ENCODE measurements around the gene RMI1.
"Not testable (repeated sequence)": the region's sequence is repeated elsewhere in the genome, so short reads cannot be mapped to it uniquely, and the experiment has no call there.

Gene RMI1

DNA sequence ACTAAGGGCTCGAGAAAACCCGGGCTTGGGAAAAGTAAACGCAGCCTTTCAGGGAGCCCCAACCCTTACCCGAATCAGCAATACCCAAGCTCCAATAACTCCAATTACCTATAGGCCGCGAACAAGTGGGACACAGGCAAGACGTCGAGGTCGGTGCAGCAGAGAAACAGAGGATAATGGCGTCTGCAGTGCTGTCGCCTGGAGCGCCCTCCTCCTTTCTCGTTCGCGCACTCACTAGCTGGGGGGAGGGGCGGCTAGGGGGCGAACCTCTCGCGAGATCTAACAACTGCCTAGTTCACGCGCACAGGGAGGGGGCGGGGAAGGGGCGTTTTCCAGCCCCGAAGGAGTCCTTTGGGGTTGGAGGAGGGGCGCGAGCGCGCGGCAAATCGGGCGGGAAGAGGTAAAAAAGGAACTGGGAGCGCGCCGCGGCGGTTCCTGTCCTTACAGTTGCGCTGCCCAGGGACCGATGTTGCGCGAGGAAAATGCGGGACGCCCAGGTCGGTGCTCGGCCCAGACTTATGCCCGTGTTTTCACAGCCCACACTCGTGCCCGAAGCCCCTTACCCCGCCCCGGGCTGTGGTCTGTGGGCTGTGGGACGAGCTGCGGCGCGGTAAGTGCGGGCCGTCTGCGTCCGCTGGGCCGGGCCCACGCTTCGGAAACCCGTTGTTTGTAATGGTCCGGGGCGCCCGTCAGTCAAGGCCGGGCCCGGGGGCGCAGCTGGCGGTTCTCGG is at the start of gene RMI1:
RMI1 (plus strand) TSS at position 411 of the 731 bp plus-strand sequence. CDS start 20,182 bp downstream, outside the sequence.
- in situ Hi-C loops (cut with MboI; ENCODE audit: low sequenced_read_pairs): no loop called here

DNA sequence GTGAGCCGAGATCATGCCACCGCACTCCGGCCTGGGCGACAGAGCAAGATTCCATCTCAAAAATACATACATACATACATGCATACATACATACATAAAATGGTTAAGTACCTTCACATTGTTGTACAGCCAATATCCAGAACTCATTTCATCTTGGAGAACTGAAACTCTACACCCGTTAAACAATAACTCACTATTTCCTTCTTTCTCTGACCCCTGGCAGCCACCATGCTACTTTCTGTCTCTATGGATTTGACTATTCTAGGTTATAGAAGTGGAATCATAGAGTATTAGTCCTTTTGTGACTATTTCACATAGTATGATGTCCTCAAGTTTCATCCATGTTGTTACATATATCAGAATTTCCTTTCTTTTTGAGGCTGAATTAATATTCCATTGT is 49.7 kb upstream of the RMI1 start:
- in situ Hi-C loops (cut with MboI; ENCODE audit: low sequenced_read_pairs): no loop called here

DNA sequence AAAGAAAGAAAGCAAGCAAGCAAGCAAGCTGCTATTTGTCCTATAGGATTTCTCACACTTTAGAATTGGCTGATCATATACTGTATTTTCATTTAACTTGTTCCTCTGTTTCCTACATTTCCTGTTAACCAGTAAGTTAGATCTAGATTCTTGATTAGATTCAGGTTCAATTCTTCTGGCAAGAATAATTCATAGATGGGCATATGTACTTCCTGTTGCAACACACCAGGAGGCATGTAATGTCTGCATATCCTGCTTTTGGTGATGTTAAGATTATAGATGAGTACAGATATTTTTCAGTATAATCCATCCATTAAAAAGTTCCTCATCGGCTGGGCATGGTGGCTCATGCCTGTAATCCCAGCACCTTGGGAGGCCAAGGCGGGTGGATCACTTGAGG is 48.6 kb upstream of the RMI1 start:
- in situ Hi-C loops (cut with MboI; ENCODE audit: low sequenced_read_pairs): no loop called here

DNA sequence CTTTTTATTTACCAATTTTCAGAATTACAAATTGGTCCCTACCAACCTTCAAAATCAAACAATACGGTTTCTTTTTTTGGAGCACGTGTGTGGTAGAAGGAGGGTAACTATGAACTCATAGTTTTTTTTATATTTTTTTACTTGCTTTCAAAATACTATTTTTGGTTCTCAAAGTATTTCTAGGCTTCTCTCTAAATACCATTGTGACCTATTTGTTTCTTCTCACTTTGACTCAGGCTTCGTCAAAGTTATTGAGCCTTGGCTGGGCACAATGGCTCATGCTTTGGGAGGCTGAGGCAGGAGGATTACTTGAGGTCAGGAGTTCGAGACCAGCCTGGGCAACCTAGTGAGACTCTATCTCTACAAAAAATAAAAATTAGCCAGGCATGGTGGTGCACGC is 47.8 kb upstream of the RMI1 start:
- in situ Hi-C loops (cut with MboI; ENCODE audit: low sequenced_read_pairs): no loop called here

DNA sequence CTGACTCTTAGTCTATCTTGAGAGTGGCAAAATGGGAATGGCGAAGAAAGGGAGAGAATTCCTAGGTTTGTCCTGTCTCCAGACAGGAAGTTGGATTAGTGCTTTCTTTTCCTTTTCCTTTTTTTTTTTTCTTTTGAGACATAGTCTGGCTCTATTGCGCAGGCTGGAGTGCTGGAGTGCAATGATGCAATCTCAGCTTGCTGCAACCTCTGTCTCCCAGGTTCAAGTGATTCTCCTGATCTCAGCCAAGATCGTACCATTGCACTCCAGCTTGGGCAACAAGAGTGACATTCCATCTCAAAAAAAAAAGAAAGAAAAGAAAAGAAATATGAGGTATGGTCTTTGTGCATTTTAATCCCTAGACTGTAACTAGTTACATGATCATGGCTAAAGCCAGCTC is 46.8 kb upstream of the RMI1 start:
- in situ Hi-C loops (cut with MboI; ENCODE audit: low sequenced_read_pairs): no loop called here

DNA sequence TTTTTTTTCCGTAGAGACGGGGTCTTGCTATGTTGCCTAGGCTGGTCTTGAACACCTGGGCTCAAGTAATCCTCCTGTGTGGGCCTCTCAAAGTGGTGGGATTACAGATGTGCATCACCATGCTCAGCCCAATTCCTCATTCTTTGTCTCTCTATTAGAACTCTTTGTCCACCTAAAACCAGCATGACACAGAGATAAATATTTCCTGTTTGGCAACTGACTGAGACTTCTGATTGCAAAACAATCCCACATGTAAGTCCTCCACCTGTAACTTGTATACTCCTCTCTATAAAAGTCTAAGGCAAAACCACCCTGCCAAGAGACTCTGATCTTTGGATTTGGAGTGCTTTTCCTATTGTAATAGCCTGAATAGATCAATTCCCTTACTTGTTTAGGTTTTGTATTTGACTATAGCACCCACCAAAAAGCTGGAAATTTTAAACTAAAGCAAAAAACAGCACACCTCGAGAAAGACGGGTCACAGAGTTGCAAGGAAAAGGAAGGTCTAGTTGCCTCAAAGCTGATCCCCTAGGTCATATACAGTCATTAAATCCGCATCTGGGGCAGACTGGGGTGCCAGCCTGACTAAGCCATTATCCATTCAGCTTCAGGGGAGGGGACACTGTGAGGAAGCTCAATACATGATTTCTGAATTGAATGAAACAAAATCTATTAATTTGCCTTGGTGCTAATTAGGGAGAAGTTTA is 45.9 kb upstream of the RMI1 start:
- in situ Hi-C loops (cut with MboI; ENCODE audit: low sequenced_read_pairs): no loop called here

DNA sequence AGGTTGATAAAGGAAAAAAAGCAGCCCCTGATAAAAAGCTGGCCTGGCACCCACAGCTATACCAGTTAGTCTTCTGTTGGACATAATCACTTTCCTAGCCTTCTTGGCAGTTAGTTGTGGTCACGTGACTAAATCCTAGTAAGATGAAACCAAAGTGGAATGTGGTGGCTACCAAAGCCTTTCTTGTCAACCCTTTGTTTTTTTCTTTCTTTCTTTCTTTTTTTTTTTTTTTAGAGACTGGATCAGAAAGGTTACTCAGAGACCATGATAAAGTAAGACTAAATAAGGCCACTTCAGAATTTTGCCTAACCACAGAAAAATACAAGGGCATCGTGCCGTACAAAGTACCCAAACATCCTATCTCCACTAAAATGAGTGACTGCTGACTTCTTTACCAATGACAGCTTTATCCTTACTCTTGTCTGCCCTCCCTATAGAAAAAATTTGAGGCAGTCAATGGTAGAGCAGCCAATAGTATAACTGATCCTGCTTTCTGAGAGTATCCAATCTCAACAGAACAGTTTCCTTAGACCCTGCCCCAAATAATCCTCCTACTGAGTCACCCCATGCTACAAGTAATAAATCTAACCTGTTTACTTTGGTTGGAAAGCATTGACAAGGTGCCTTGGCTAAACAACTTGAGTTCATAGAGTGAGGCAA is 45.2 kb upstream of the RMI1 start:
- in situ Hi-C loops (cut with MboI; ENCODE audit: low sequenced_read_pairs): no loop called here

DNA sequence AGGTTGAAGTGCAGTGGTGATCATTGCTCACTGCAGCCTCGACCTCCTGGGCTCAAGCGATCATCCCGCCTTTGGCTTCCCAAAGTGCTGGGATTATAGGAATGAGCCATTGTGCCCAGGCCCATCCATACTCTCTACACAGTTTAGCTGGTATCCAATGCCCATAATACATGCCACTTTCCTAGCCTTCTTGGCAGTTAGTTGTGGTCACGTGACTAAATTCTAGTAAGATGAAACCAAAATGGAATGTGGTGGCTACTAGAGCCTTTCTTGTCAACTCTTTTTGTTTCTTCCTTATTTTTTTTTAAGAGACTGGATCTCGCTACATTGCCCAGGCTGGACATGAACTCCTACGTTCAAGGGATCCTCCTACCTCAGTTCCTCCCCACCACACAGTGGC is 44.1 kb upstream of the RMI1 start:
- in situ Hi-C loops (cut with MboI; ENCODE audit: low sequenced_read_pairs): no loop called here

DNA sequence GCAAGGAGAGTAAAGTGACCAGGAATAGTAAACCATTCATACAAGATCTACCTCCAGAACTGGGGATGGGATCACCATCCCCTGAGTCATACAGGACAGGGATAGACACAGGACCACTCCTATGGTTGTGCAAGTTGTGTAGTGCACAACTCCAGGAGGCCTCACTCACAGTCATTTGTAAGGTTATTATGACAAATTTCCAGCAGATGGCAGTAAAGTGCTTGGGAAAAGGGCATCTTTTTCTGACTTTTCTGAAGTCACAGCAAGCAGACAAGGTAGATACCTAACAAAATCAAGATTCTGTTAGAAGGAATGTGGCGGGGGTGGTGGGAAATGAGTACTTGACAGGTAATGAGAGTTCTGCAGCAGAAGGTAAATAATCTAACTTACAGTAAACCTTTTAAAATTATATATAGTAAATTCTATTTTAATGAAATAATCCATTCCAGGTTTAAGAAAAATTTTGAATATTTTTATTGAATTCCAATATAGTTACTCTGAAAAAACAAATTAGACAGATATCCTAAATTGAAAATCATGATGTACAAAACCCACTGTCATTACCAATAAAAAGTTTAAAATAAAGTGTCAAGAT is 42.6 kb upstream of the RMI1 start:
- in situ Hi-C loops (cut with MboI; ENCODE audit: low sequenced_read_pairs): no loop called here

DNA sequence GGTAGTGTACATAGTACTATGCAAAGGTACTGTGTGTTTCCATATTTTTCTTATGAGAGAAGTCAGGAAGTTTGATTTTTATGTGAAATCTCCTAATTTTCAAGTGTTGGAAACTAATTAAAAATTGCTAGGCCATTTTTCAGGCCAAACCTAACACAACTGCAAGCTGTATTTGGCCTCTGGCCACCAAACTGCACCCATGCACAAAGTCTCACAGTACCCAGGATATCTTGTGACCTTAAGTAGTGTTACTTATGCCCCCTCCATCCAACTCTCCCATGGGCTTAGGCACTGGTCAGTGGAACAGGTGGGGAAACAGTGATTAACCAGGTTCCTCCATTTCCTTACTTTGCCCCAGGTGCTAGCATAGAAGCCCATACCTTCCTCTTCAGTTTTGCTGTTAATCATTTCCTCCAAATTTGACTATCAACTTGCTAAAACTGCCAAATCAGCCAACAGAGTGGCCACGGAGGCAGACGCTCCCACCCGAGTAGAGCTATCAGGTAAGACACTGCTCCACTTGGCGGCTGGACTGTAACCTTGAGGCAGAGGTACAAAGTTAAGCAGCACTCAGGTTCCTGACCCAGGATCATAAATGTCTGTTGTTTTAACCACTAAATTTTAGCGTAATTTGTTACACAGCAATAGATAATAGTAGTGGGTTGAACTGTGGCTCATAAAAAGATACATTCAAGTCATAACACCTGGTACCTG is 39.9 kb upstream of the RMI1 start:
- in situ Hi-C loops (cut with MboI; ENCODE audit: low sequenced_read_pairs): no loop called here

DNA sequence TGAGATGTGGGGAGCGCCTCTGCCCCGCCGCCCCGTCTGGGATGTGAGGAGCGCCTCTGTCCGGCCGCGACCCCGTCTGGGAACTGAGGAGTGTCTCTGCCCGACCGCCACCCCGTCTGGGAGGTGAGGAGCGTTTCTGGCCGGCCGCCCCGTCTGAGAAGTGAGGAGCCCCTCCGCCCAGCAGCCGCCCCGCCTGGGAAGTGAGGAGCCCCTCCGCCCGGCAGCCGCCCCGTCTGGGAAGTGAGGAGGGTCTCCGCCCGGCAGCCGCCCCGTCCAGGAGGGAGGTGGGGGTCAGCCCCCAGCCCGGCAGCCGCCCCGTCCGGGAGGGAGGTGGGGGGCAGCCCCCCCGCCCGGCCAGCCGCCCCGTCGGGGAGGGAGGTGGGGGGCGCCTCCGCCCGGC is 32.5 kb upstream of the RMI1 start:
- in situ Hi-C loops (cut with MboI; ENCODE audit: low sequenced_read_pairs): not testable (repeated sequence)

DNA sequence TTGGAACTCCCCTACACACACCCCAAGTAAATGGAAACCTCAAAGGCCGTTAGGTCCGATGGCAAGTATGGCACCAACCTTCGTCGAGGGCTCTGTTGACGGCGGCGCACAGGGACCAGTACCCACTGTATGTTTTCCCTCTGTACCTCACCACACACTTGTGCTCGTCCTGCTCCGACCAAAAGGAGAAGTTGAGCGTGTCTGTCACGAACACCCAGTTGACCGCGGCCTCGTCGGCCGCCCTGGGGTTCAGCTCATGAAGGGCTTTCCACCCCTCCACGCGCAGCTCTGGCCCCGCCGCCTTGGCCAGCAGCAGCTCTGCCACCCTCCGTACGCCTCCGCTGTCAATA is 24.5 kb upstream of the RMI1 start:
- in situ Hi-C loops (cut with MboI; ENCODE audit: low sequenced_read_pairs): no loop called here

DNA sequence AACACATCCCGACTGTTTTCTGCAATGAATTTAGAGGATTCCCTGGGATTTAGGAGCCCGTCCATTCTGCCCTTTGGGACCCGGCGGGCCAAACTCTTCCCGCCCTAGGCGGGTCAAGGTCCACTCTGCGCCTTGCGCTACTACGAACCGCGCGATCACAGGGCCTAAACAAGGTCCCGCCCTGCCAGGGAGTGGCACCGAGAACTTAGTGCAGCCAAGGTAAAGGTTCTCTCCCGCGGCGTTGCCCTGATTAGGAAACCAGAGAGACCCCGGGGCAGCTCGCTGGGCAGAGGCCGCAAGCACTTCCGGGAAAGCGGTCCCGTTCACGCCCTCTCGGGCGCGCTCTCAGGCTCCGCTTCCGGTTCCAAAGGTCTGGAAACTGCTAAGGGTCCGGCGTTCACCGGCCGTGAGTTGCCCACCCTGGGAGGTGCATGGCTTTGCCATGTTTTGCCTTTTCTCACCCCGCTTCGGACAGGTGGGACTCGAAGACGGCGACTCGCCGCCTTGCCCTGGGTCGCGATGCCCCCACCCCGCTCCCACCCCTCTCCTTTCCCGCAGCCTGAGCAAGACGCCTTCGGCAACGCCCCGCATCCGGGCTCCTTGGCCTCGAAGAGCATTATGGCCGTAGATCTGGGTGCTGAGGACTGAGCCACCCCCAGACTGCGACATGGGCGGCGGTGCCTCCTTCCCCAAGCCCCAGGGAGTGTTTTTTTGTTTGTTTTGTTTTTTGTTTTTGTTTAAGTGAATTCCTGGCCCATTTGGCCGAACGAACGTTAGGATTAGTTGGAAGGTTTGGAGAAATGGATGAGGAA is 24.0 kb upstream of the RMI1 start:
- in situ Hi-C loops (cut with MboI; ENCODE audit: low sequenced_read_pairs): no loop called here

DNA sequence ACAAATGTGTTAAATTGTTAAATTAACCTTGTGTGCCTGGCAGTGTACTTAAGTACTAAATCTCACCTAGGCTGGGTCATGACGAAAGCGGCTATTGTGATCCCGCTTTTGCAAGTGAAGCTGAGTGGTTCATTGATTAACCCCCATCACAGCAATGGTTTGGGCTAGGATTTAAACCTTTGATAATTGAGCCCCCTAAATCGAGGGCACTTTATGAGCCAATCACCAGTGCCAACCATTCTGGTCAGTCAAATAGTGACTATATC is 23.4 kb upstream of the RMI1 start:
- in situ Hi-C loops (cut with MboI; ENCODE audit: low sequenced_read_pairs): no loop called here

DNA sequence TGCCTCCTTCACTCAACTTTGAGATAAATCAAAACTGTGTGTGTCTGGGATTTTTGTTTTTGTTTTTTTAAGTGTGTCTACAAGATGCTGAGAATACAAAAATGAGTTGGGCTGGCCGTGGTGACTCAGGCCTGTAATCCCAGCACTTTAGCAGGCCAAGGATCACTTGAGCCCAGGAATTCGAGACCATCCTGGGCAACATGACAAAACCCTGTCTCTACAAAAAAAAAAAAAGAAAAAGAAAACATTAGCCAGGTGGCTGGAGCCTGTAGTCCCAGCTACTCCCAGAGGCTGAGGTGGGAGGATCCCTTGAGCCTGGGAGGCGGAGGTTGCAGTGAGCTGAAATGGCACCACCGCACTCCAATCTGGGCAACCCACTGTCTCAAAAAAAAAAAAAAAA is 21.5 kb upstream of the RMI1 start:
- in situ Hi-C loops (cut with MboI; ENCODE audit: low sequenced_read_pairs): no loop called here

DNA sequence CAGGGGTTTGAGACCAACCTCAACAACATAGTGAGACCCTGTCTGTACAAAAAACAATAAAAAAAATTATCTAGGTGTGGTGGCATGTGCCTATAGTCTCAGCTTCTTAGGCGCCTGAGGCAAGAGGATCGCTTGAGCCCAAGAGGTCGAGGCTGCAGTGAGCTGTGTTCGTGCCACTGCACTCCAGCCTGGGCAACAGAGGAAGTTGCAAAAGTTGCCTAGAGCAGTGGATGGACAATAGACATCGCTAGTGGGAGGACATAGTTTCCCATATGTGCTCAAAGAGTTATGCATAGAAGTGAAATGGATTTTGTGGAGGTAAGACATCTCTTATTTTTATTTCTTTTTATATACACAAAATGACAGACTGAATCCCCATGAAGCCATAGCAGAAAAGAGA is 19.6 kb upstream of the RMI1 start:
- in situ Hi-C loops (cut with MboI; ENCODE audit: low sequenced_read_pairs): no loop called here

DNA sequence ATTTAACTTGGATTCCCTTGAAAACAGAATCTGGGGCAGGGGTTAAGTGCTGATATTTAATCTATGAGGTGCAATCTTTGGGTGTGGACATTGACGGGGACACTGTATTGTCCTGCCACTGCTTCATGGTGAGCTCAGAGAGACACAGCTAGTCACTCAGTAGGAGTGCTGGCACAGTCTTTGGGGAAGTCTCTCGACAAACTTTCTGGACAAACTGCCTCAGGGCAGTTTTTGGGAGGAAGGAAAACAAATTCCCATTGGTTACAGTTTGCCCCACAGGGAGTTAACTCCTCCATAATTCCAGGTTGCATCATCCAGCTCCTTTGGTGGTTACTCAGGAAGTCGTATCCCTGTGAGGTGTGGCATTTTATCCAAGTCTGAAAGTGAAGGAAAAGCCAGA is 18.4 kb upstream of the RMI1 start:
- in situ Hi-C loops (cut with MboI; ENCODE audit: low sequenced_read_pairs): no loop called here

DNA sequence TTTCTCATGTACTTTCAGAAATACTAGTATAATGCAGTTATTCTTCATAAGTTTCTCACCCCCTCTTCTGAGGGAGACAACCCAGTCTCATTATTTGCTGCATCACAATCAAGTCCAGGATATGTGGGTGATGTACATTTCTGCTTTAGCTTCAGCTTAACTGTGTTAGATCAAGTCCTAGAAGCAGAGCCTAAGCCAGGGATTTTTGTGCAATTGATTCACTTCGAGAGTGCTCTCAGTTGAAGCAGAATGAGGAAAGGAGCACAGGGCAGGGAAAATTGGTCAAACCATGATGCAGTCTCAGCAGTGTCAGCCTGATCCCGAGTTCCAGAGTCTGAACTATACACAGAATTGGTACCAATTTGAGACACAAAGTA is 15.6 kb upstream of the RMI1 start:
- in situ Hi-C loops (cut with MboI; ENCODE audit: low sequenced_read_pairs): no loop called here

DNA sequence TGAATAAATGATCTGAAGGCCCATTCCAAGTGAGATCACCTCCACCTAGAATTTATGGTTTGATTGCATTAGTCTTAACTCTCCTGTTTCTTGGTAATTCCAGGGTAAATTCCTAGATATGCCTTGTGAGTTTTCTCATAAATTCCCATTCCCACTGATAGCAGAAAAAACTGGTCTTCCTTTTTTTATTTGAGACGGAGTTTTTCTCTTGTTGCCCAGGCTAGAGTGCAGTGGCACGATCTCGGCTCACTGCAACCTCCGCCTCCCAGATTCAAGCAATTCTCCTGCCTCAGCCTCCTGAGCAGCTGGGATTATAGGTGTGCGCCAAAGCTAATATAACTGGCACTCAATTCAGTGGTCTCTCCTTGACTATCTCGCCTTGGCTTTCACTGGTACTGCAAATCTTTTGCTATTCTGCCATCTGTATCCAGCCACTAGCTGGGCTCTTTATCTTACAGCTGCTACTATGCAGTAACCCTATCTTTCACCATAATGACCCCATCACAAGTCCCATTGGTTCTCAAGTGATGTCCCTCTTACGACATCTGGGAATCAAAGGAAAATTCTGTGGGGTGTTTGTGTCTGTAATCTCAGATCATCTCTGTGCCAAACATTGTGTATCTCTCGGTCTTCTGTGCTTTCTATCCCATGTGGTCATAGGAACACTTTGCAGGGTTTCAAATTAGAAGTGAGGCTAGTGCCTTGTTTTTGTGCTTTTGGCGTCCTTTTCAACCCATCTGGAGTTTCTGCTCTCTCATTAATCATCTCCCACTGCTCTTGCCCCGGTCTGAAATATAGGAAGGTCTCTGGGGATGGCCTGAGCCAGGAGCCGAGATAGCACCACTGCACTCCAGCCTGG is 15.0 kb upstream of the RMI1 start:
- in situ Hi-C loops (cut with MboI; ENCODE audit: low sequenced_read_pairs): no loop called here

DNA sequence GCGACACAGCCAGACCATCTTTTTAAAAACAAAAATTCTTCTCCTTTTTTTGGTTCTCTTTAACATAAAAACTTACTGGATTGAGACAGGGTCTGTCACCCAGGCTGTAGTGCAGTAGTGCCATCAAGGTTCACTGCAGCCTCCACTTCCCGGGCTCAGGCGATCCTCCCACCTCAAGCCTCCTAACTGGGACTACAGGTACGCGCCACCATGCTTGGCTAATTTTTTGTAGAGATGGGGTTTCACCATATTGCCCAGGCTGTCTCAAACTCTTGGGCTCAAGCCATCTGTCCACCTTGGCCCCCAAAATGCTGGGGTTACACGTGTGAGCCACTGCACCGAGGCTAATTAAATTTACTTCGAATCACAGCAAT is 14.4 kb upstream of the RMI1 start:
- in situ Hi-C loops (cut with MboI; ENCODE audit: low sequenced_read_pairs): no loop called here
